ENCODE data around the gene GNPTG. TPM values are rescaled to one million over a fixed set of nuclear protein-coding genes. Genes with fewer than 3 reads are reported as not detected.

Gene GNPTG
- total RNA-seq, 1 donor: 69.1 TPM

- Histone ChIP-seq H4K20me1 (ENCODE audit: insufficient read depth, low read length) (peaks cover 67% of the 10 kb centered on the region), H3K9me3 (ENCODE audit: low read depth, low read length) (no peaks in the 10 kb centered on the region), H3K4me1 (ENCODE audit: insufficient read depth, low read length) (peaks cover 23% of the 10 kb centered on the region), H3K27me3 (ENCODE audit: insufficient read depth, low read length) (no peaks in the 10 kb centered on the region), H3K27ac (ENCODE audit: low read depth, low read length) (peak overlapping the region; percentile 10), H2AFZ (ENCODE audit: low read length) (no peak overlapping the region), H3K36me3 (ENCODE audit: insufficient read depth, low read length) (peaks cover 37% of the 10 kb centered on the region), H3K4me3 (ENCODE audit: insufficient read depth, low read length) (no peak overlapping the region), H3K79me2 (ENCODE audit: insufficient read depth, low read length) (peaks cover 80% of the 10 kb centered on the region), H3K4me2 (ENCODE audit: insufficient read depth, low read length) (no peak overlapping the region)
- no peak for TF ChIP-seq CTCF (IDR thresholded peaks at IDR 0.05; ENCODE audit: extremely low read depth, low read depth, low read length)
- DNase-seq (ENCODE audit: insufficient read length, low spot score, missing footprints): peak; percentile 49
These were observed 38.8 kb upstream of the GNPTG start for GRCh38 chr16:1312903-1313302.

DNA sequence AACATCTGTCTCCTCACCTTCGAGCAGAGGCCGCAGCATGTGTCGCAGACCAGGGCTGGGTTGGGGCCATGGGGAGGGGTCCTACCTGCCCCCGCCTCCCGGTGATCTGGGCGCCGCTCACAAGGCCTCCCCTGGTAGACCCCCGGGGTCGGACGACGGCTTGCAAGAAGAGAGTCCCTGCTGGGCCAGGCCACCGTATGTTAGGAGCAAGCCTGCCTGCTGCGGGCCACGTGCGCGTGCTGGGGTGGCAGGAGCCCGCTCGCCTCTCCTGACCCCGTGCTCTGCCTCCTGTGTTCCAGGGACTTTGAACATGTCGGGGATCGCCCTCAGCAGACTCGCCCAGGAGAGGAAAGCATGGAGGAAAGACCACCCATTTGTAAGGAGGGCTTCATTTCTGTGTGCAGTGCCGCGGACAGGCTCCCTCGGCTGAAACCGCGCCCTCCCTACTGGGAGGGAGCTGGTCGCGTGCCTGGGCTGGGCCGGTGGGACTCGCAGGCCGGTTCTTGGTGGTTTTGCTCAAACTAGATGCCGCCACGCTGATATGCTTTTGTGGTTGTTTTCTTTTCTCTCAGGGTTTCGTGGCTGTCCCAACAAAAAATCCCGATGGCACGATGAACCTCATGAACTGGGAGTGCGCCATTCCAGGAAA, 37.9 kb upstream of the GNPTG start:
- H3K79me2 ChIP-seq (ENCODE audit: insufficient read depth, low read length): peaks cover 90% of the 10 kb centered on the region
- DNase-seq (ENCODE audit: insufficient read length, low spot score, missing footprints): peak; percentile 73
- no peak for TF ChIP-seq CTCF (IDR thresholded peaks at IDR 0.05; ENCODE audit: extremely low read depth, low read depth, low read length)
- no peak overlapping the region for H3K4me3 ChIP-seq (ENCODE audit: insufficient read depth, low read length)
- peaks cover 23% of the 10 kb centered on the region for H3K4me1 ChIP-seq (ENCODE audit: insufficient read depth, low read length)
- H3K9me3 ChIP-seq (ENCODE audit: low read depth, low read length): no peaks in the 10 kb centered on the region
- H4K20me1 ChIP-seq (ENCODE audit: insufficient read depth, low read length): peaks cover 73% of the 10 kb centered on the region
- H3K27me3 ChIP-seq (ENCODE audit: insufficient read depth, low read length): no peaks in the 10 kb centered on the region
- no peak overlapping the region for H3K4me2 ChIP-seq (ENCODE audit: insufficient read depth, low read length)
- peaks cover 44% of the 10 kb centered on the region for H3K36me3 ChIP-seq (ENCODE audit: insufficient read depth, low read length)
- no peak overlapping the region for H3K27ac ChIP-seq (ENCODE audit: low read depth, low read length)
- no peak overlapping the region for H2AFZ ChIP-seq (ENCODE audit: low read length)

- no peak overlapping the region for H3K4me3 ChIP-seq (ENCODE audit: insufficient read depth, low read length)
- peaks cover 51% of the 10 kb centered on the region for H3K36me3 ChIP-seq (ENCODE audit: insufficient read depth, low read length)
- peaks cover 79% of the 10 kb centered on the region for H4K20me1 ChIP-seq (ENCODE audit: insufficient read depth, low read length)
- DNase-seq (ENCODE audit: insufficient read length, low spot score, missing footprints): peak; percentile 75
- H3K9me3 ChIP-seq (ENCODE audit: low read depth, low read length): no peaks in the 10 kb centered on the region
- H3K27me3 ChIP-seq (ENCODE audit: insufficient read depth, low read length): no peaks in the 10 kb centered on the region
- no peak overlapping the region for H2AFZ ChIP-seq (ENCODE audit: low read length)
- H3K4me2 ChIP-seq (ENCODE audit: insufficient read depth, low read length): no peak overlapping the region
- H3K27ac ChIP-seq (ENCODE audit: low read depth, low read length): no peak overlapping the region
- H3K4me1 ChIP-seq (ENCODE audit: insufficient read depth, low read length): peaks cover 23% of the 10 kb centered on the region
- TF ChIP-seq CTCF (IDR thresholded peaks at IDR 0.05; ENCODE audit: extremely low read depth, low read depth, low read length): no peak
- H3K79me2 ChIP-seq (ENCODE audit: insufficient read depth, low read length): peaks cover 97% of the 10 kb centered on the region
These were observed 37.2 kb upstream of the GNPTG start for GRCh38 chr16:1314399-1315068.
